ENCODE results near the gene CYP19A1.

DNA sequence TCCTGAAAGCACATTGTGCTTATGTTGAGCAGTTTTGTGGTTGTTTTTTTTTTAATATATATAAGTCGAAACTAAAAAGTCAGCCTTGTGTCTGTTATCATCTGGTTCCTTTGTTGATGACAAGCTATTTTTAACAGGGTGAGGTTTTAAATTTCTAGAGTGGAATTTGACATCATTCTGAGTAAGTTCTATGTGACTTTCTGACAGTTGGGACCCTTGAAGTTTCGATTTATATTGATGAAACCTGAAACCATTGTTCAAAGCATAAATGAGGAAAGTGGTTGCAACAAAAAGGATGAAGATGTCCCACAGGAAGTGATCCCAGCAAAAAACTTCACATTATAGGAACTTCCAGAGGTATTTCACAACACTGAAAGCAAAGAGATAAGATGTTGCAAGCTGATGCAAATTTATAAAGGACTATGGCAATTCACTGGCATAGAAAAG lies 94.0 kb downstream of the CYP19A1 start:
- TF ChIP-seq, protein P1, sequence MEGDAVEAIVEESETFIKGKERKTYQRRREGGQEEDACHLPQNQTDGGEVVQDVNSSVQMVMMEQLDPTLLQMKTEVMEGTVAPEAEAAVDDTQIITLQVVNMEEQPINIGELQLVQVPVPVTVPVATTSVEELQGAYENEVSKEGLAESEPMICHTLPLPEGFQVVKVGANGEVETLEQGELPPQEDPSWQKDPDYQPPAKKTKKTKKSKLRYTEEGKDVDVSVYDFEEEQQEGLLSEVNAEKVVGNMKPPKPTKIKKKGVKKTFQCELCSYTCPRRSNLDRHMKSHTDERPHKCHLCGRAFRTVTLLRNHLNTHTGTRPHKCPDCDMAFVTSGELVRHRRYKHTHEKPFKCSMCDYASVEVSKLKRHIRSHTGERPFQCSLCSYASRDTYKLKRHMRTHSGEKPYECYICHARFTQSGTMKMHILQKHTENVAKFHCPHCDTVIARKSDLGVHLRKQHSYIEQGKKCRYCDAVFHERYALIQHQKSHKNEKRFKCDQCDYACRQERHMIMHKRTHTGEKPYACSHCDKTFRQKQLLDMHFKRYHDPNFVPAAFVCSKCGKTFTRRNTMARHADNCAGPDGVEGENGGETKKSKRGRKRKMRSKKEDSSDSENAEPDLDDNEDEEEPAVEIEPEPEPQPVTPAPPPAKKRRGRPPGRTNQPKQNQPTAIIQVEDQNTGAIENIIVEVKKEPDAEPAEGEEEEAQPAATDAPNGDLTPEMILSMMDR (IDR thresholded peaks at IDR 0.05; ENCODE audit: insufficient read depth, low read length), result no peak
- TF ChIP-seq POLR2AphosphoS5 (IDR thresholded peaks at IDR 0.05; ENCODE audit: low read depth) (no peak), GABPA (IDR thresholded peaks at IDR 0.05; ENCODE audit: low read depth) (no peak)
- TF ChIP-seq, protein P2, sequence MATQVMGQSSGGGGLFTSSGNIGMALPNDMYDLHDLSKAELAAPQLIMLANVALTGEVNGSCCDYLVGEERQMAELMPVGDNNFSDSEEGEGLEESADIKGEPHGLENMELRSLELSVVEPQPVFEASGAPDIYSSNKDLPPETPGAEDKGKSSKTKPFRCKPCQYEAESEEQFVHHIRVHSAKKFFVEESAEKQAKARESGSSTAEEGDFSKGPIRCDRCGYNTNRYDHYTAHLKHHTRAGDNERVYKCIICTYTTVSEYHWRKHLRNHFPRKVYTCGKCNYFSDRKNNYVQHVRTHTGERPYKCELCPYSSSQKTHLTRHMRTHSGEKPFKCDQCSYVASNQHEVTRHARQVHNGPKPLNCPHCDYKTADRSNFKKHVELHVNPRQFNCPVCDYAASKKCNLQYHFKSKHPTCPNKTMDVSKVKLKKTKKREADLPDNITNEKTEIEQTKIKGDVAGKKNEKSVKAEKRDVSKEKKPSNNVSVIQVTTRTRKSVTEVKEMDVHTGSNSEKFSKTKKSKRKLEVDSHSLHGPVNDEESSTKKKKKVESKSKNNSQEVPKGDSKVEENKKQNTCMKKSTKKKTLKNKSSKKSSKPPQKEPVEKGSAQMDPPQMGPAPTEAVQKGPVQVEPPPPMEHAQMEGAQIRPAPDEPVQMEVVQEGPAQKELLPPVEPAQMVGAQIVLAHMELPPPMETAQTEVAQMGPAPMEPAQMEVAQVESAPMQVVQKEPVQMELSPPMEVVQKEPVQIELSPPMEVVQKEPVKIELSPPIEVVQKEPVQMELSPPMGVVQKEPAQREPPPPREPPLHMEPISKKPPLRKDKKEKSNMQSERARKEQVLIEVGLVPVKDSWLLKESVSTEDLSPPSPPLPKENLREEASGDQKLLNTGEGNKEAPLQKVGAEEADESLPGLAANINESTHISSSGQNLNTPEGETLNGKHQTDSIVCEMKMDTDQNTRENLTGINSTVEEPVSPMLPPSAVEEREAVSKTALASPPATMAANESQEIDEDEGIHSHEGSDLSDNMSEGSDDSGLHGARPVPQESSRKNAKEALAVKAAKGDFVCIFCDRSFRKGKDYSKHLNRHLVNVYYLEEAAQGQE (IDR thresholded peaks at IDR 0.05; ENCODE audit: insufficient replicate concordance, low read depth), result no peak

All from HL-60 (cell line).